H1 (cell line): ENCODE data around the gene PLA2G4E. TPM values are rescaled to one million over a fixed set of nuclear protein-coding genes. Genes with fewer than 3 reads are reported as not detected.

Experiments
- CTCF ChIA-PET: fragments of 300-600 bp; sonication (Branson Sonifier 250); formaldehyde crosslinking; loops from one replicate; lab custom pipeline; 2021; ENCODE audit not compliant: partially characterized antibody; lab: Charles Lee
- POLR2A ChIA-PET: fragments of 300-600 bp; sonication (Branson Sonifier 250); formaldehyde crosslinking; loops from one replicate; lab custom pipeline; 2021; ENCODE audit warnings: inconsistent platforms; ENCODE audit not compliant: partially characterized antibody; lab: Charles Lee
- DNase-seq, 2 experiments: peaks; one replicate each; pipeline versions ENCODE4 v3.0.0 to v3.0.0-alpha.2; 2010 to 2022; ENCODE audit warnings: low spot score in 2 of 2, low read depth in 1 of 2, mixed read lengths in 1 of 2
- FAIRE-seq: peaks from 2 replicates; lab custom pipeline; 2011; peaks lifted over from hg19 to GRCh38; lab: Jason Lieb, UNC
- H2AFZ ChIP-seq: 2 replicates; pipeline ENCODE4 v1.8.1; 2012; ENCODE audit warnings: low read length, inconsistent platforms
- H2AK5ac ChIP-seq: 2 replicates; pipeline ENCODE4 v1.6.1; 2013; ENCODE audit warnings: low read depth, low read length
- H2BK120ac ChIP-seq: replicated peaks from 2 replicates; pipeline ENCODE3; 2013; ENCODE audit warnings: low read depth, low read length, inconsistent platforms
- H2BK12ac ChIP-seq: 2 replicates; pipeline ENCODE4 v1.6.1; 2013; ENCODE audit warnings: low read depth, low read length
- H2BK15ac ChIP-seq: 2 replicates; pipeline ENCODE4 v1.6.1; 2013; ENCODE audit warnings: low read length
- H2BK20ac ChIP-seq: 2 replicates; pipeline ENCODE4 v1.6.1; 2013; ENCODE audit warnings: low read length
- H2BK5ac ChIP-seq: 2 replicates; pipeline ENCODE4 v1.6.1; 2013; ENCODE audit warnings: low read depth, low read length
- H3K14ac ChIP-seq: 2 replicates; pipeline ENCODE4 v1.6.1; 2013; ENCODE audit warnings: inconsistent platforms; ENCODE audit not compliant: insufficient read length
- H3K18ac ChIP-seq: 2 replicates; pipeline ENCODE4 v1.6.1; 2013; ENCODE audit warnings: low read length; ENCODE audit errors: extremely low read depth
- H3K23ac ChIP-seq: 2 replicates; pipeline ENCODE4 v1.6.1; 2013; ENCODE audit warnings: inconsistent platforms; ENCODE audit not compliant: insufficient read length
- H3K23me2 ChIP-seq: 2 replicates; pipeline ENCODE4 v1.6.1; 2013; ENCODE audit warnings: low read depth, low read length
- H3K27ac ChIP-seq: 2 replicates; pipeline ENCODE4 v1.6.1; 2011; ENCODE audit warnings: low read depth, low read length, inconsistent platforms
- H3K27me3 ChIP-seq, 4 experiments: replicated peaks in 1 of 4; 1 replicate in 1 of 4; 2 replicates in 3 of 4; pipeline versions ENCODE4 v1.6.1 to v1.8.1; 2011 to 2013; ENCODE audit warnings: low read length in 3 of 4, mild to moderate bottlenecking in 3 of 4, inconsistent platforms in 2 of 4, mixed read lengths in 2 of 4, moderate library complexity in 1 of 4; ENCODE audit not compliant: control insufficient read depth in 3 of 4, insufficient read depth in 3 of 4; ENCODE audit errors: extremely low read depth in 1 of 4
- H3K36me3 ChIP-seq, 4 experiments: 2 replicates each; pipeline versions ENCODE4 v1.6.1 to v1.8.1; 2011 to 2013; ENCODE audit warnings: mild to moderate bottlenecking in 4 of 4, low read length in 3 of 4, moderate library complexity in 2 of 4, control low read depth in 1 of 4, inconsistent platforms in 1 of 4; ENCODE audit not compliant: insufficient read depth in 4 of 4, control insufficient read depth in 2 of 4
- H3K4ac ChIP-seq: replicated peaks from 2 replicates; pipeline ENCODE3; 2013; ENCODE audit warnings: low read length, low read depth, mixed read lengths, inconsistent platforms; ENCODE audit not compliant: insufficient read length
- H3K4me1 ChIP-seq, 4 experiments: replicated peaks in 1 of 4; 1 replicate in 1 of 4; 2 replicates in 3 of 4; pipeline versions ENCODE4 v1.6.1 to v1.8.1; 2011 to 2013; ENCODE audit warnings: low read length in 3 of 4, inconsistent platforms in 2 of 4, mixed read lengths in 1 of 4; ENCODE audit not compliant: insufficient read depth in 4 of 4, control insufficient read depth in 3 of 4
- H3K4me2 ChIP-seq, 2 experiments: 2 replicates each; pipeline versions ENCODE4 v1.6.1 to v1.8.1; 2011 to 2013; ENCODE audit warnings: low read depth in 2 of 2, low read length in 2 of 2, control low read depth in 1 of 2, inconsistent platforms in 1 of 2, mild to moderate bottlenecking in 1 of 2; ENCODE audit not compliant: insufficient read depth in 1 of 2
- H3K4me3 ChIP-seq, 4 experiments: fragments of 200-600, 300-600 bp in 1 of 4; sonication (generic), shearing (Covaris generic), sonication (Bioruptor Twin) in 1 of 4; 2 replicates each; pipeline versions ENCODE4 v1.5.1 to v1.8.1; 2011 to 2016; ENCODE audit warnings: low read length in 4 of 4, low read depth in 3 of 4, control low read depth in 2 of 4, inconsistent platforms in 2 of 4, mild to moderate bottlenecking in 2 of 4, mixed read lengths in 1 of 4, moderate library complexity in 1 of 4; ENCODE audit not compliant: insufficient read depth in 2 of 4; ENCODE audit errors: extremely low read depth in 1 of 4
- H3K56ac ChIP-seq: replicated peaks from 2 replicates; pipeline ENCODE3; 2013; ENCODE audit warnings: low read depth, mild to moderate bottlenecking, mixed read lengths, low read length, inconsistent platforms; ENCODE audit not compliant: insufficient read length
- H3K79me1 ChIP-seq: 2 replicates; pipeline ENCODE4 v1.6.1; 2013; ENCODE audit warnings: low read depth, low read length, control low read depth
- H3K79me2 ChIP-seq, 2 experiments: 2 replicates each; pipeline versions ENCODE4 v1.6.1 to v1.8.1; 2012 to 2013; ENCODE audit warnings: low read length in 2 of 2, mild to moderate bottlenecking in 2 of 2, inconsistent platforms in 1 of 2; ENCODE audit not compliant: insufficient read depth in 2 of 2, control insufficient read depth in 1 of 2
- H3K9ac ChIP-seq, 4 experiments: replicated peaks in 1 of 4; 1 replicate in 1 of 4; 2 replicates in 3 of 4; pipeline versions ENCODE4 v1.6.1 to v1.8.1; 2011 to 2013; ENCODE audit warnings: low read depth in 3 of 4, low read length in 3 of 4, control low read depth in 2 of 4, mild to moderate bottlenecking in 2 of 4, moderate library complexity in 2 of 4, inconsistent platforms in 1 of 4; ENCODE audit errors: extremely low read depth in 1 of 4
- H3K9me3 ChIP-seq, 2 experiments: 2 replicates each; pipeline versions ENCODE4 v1.6.1 to v1.8.1; 2012 to 2013; ENCODE audit warnings: mild to moderate bottlenecking in 2 of 2, moderate library complexity in 2 of 2, control low read depth in 1 of 2, inconsistent platforms in 1 of 2, low read depth in 1 of 2, low read length in 1 of 2, mixed read lengths in 1 of 2; ENCODE audit not compliant: insufficient read depth in 2 of 2
- H4K20me1 ChIP-seq, 2 experiments: replicated peaks in 1 of 2; 2 replicates each; pipeline versions ENCODE3 to v1.8.1; 2011 to 2013; ENCODE audit warnings: inconsistent platforms in 2 of 2, low read length in 2 of 2, mild to moderate bottlenecking in 1 of 2; ENCODE audit not compliant: insufficient read depth in 2 of 2, control insufficient read depth in 1 of 2
- H4K5ac ChIP-seq: 2 replicates; pipeline ENCODE4 v1.6.1; 2013; ENCODE audit warnings: low read length, low read depth, mixed read lengths, inconsistent platforms; ENCODE audit not compliant: insufficient read length
- H4K8ac ChIP-seq: 2 replicates; pipeline ENCODE4 v1.8.0; 2013; ENCODE audit warnings: mild to moderate bottlenecking, moderate library complexity, low read length, inconsistent platforms; ENCODE audit not compliant: insufficient read depth; ENCODE audit errors: extremely low read depth
- H4K91ac ChIP-seq: replicated peaks from 2 replicates; pipeline ENCODE3; 2013; ENCODE audit warnings: low read length, mixed read lengths, inconsistent platforms; ENCODE audit not compliant: insufficient read length
- CBX8 ChIP-seq: fragments of 300-800, 300-1000 bp; sonication (generic); IDR thresholded peaks from 2 replicates; pipeline ENCODE4 v1.7.1; 2016; ENCODE audit warnings: low read depth, low read length, borderline replicate concordance
- CTCF ChIP-seq, 3 experiments: IDR thresholded peaks; 1 replicate in 2 of 3; 2 replicates in 1 of 3; pipeline versions ENCODE4 v1.5.1 to v1.6.1; 2011; ENCODE audit warnings: low read length in 3 of 3, mild to moderate bottlenecking in 3 of 3, inconsistent platforms in 2 of 3, low read depth in 1 of 3, moderate library complexity in 1 of 3; ENCODE audit not compliant: insufficient read depth in 1 of 3; ENCODE audit errors: control extremely low read depth in 1 of 3
- FOSL1 ChIP-seq: IDR thresholded peaks from 2 replicates; pipeline ENCODE4 v1.6.1; 2011; ENCODE audit warnings: mild to moderate bottlenecking, low read depth, low read length, moderate library complexity; ENCODE audit not compliant: insufficient read depth
- GABPA ChIP-seq: IDR thresholded peaks from 2 replicates; pipeline ENCODE4 v1.6.1; 2011; ENCODE audit warnings: mild to moderate bottlenecking, low read length, moderate library complexity, borderline replicate concordance; ENCODE audit not compliant: insufficient read depth
- HDAC2 ChIP-seq, 2 experiments: fragments of 300-600 bp in 1 of 2; sonication (generic) in 1 of 2; IDR thresholded peaks; 2 replicates each; pipeline ENCODE4 v1.6.1; 2011 to 2012; ENCODE audit warnings: low read depth in 2 of 2, low read length in 2 of 2, mild to moderate bottlenecking in 2 of 2, moderate library complexity in 2 of 2, borderline replicate concordance in 1 of 2, inconsistent platforms in 1 of 2
- NANOG ChIP-seq: IDR thresholded peaks from 2 replicates; pipeline ENCODE4 v1.6.1; 2011; ENCODE audit warnings: low read length, low read depth, mild to moderate bottlenecking, inconsistent platforms; ENCODE audit not compliant: insufficient read depth, poor library complexity, severe bottlenecking
- SRF ChIP-seq: IDR thresholded peaks from 2 replicates; pipeline ENCODE4 v1.6.1; 2011; ENCODE audit warnings: mild to moderate bottlenecking, low read depth, low read length, moderate library complexity
- WGBS, 2 experiments: shearing (Covaris generic) in 1 of 2; methylation state at CpG; one replicate each; pipeline versions ENCODE4 v1.1.6 to v1.1.7; 2013 to 2015; ENCODE audit warnings: low lambda C conversion rate in 2 of 2, mixed read lengths in 2 of 2, inconsistent platforms in 1 of 2, low coverage in 1 of 2, missing lambda C conversion rate in 1 of 2; ENCODE audit not compliant: insufficient replicate concordance in 2 of 2, insufficient coverage in 1 of 2, insufficient read length in 1 of 2; ENCODE audit errors: extremely low coverage in 1 of 2, missing lambda C conversion rate in 1 of 2; 5-methylcytosine and 5-hydroxymethylcytosine counted together
- polyA plus RNA-seq, 7 experiments: library from polyadenylated mRNA; depleted of rRNA in 3 of 7; stranded (reverse) in 5 of 7; unstranded in 2 of 7; fragments of >200 nt in 5 of 7; fragments of 200-250 nt in 2 of 7; gene quantifications; 1 replicate in 5 of 7; 2 replicates in 1 of 7; 4 replicates in 1 of 7; pipeline versions ENCODE4 v1.2.1 to v1.2.3, GENCODE V29; 2011 to 2013; ENCODE audit warnings: missing spikeins in 2 of 7, mixed read lengths in 2 of 7
- total RNA-seq: library from RNA; stranded (reverse); fragmentation: NEBNext Ultra II Directional; extraction: Animal tissue kit (Norgen Biotek cat#: 25700); gene quantifications from 2 replicates; pipeline ENCODE4 v1.2.1, GENCODE V29; 2021

Gene PLA2G4E
- total and polyA plus RNA-seq, 2 of the 8 experiments (the other 6 are each of a cell fraction or from before 2014, with no cell fraction given): 0.03 TPM; not detected in 1

- no peak for DNase-seq
- Histone ChIP-seq H3K27ac (no peak overlapping the region; the same call in 1 of the 2 replicates), H3K18ac (no peak overlapping the region), H4K91ac (no peak overlapping the region), H2BK20ac (no peak overlapping the region), H2BK120ac (no peak overlapping the region), H3K9me3 (no peaks in the 10 kb centered on the region), H4K5ac (no peak overlapping the region), H4K20me1 (peaks cover 2 to 16% of the 10 kb centered on the region in 2 experiments), H3K4me3 (no peak overlapping the region), H3K23me2 (no peaks in the 10 kb centered on the region), H3K14ac (no peak overlapping the region), H3K79me1 (peaks cover 9% of the 10 kb centered on the region; the same call in 1 of the 2 replicates), H2BK5ac (no peak overlapping the region), H3K4ac (no peak overlapping the region), H3K9ac (no peak overlapping the region), H2BK12ac (no peak overlapping the region), H4K8ac (no peak overlapping the region), H2AFZ (no peak overlapping the region), H3K23ac (no peak overlapping the region), H3K36me3 (peaks cover 4 to 23% (median 15%) of the 10 kb centered on the region in 4 experiments; a peak in 5 of 8 replicates), H3K56ac (no peak overlapping the region), H2BK15ac (no peak overlapping the region), H3K4me1 (peaks cover 2 to 4% (median 3%) of the 10 kb centered on the region in 4 experiments; a peak in 6 of 7 replicates), H3K4me2 (no peak overlapping the region), H3K79me2 (peaks cover 0 to 18% of the 10 kb centered on the region in 2 experiments; a peak in 1 of 4 replicates), H2AK5ac (no peak overlapping the region), H3K27me3 (no peaks in the 10 kb centered on the region)
- FAIRE-seq: no peak
- WGBS, 2 experiments: 62% methylated on average over 2 of the region's 2 CpGs; no CpG with 5 or more reads in 1 of the 2 experiments
- TF ChIP-seq CBX8 (no peak), SRF (no peak), NANOG (no peak), HDAC2 (IDR thresholded peaks at IDR 0.05; ENCODE audit: borderline replicate concordance in 1 of 2, low read depth in 2 of 2, low read length in 2 of 2) (no peak), CTCF (IDR thresholded peaks at IDR 0.05; ENCODE audit: control extremely low read depth in 1 of 3, insufficient read depth in 1 of 3, low read depth in 1 of 3, low read length in 3 of 3) (no peak), FOSL1 (no peak), GABPA (no peak)
- ChIA-PET POLR2A (no interaction called here), CTCF (interaction anchor here (0.7 to 2.0 kb wide), 5 partner anchors 11 to 50 kb away, joined by 3 to 7 read pairs (median 4); no protein-coding TSS in a partner anchor)
Observed at GRCh38 chr15:41951571-41951970, 69.3 kb downstream of the PLA2G4E start.
